Breast epithelium (tissue), 3 donors: ENCODE data around the gene CBL.

Experiments
- CTCF ChIP-seq, 3 donors: fragments of 450-650 bp; IDR thresholded peaks; one replicate each; pipeline ENCODE4 v1.5.1; 2016 to 2017; ENCODE audit warnings: antibody characterized with exemption in 3 of 3, mild to moderate bottlenecking in 3 of 3, moderate library complexity in 3 of 3
- POLR2AphosphoS5 ChIP-seq, 3 donors: sonication (generic); formaldehyde crosslinking; IDR thresholded peaks; one replicate each; pipeline ENCODE4 v1.6.1; 2017; ENCODE audit warnings: antibody characterized with exemption in 3 of 3

- TF ChIP-seq CTCF (IDR thresholded peaks at IDR 0.05) (no peak), POLR2AphosphoS5 (IDR thresholded peaks at IDR 0.05) (no peak)
Observed at GRCh38 chr11:119263352-119263940, 57.3 kb downstream of the CBL start.
